Stimulated activated CD4-positive, alpha-beta T cell treated with anti-CD3 and anti-CD28 coated beads, Interleukin-1b, Interleukin-23, amount 100 ng/mL, for 4 hours (primary cell): Measurements from ENCODE around the gene MTHFD1L.

Source experiments
- DNase-seq, 2 donors: peaks; one replicate each; pipeline ENCODE4 v3.0.0-alpha.2; 2020; ENCODE audit warnings: low read depth in 2 of 2

The MTHFD1L gene

GRCh38 chr6:150898399-150899170 lies 33.1 kb downstream of the MTHFD1L start:
- no peak for DNase-seq

GRCh38 chr6:150899231-150899630 lies 33.7 kb downstream of the MTHFD1L start:
- DNase-seq = no peak

GRCh38 chr6:150900049-150900448 lies 34.5 kb downstream of the MTHFD1L start:
- no peak for DNase-seq

GRCh38 chr6:150902142-150902776 lies 36.8 kb downstream of the MTHFD1L start:
- DNase-seq = no peak

GRCh38 chr6:150905769-150906168 lies 40.3 kb downstream of the MTHFD1L start:
- DNase-seq = no peak

- DNase-seq = no peak
Measured at GRCh38 chr6:150906641-150907326, 41.3 kb downstream of the MTHFD1L start.

- no peak for DNase-seq
Measured at GRCh38 chr6:150907383-150907782, 41.9 kb downstream of the MTHFD1L start.

GRCh38 chr6:150908901-150909300 lies 43.4 kb downstream of the MTHFD1L start:
- DNase-seq = no peak

GRCh38 chr6:150910561-150910960 lies 45.1 kb downstream of the MTHFD1L start:
- DNase-seq = no peak

- no peak for DNase-seq
Measured at GRCh38 chr6:150914372-150914771, 48.9 kb downstream of the MTHFD1L start.

GRCh38 chr6:150915131-150915879 lies 49.8 kb downstream of the MTHFD1L start:
- no peak for DNase-seq

- DNase-seq = no peak
Measured at GRCh38 chr6:150915880-150916265, 50.4 kb downstream of the MTHFD1L start.

GRCh38 chr6:150919938-150920337 lies 54.4 kb downstream of the MTHFD1L start:
- no peak for DNase-seq

- no peak for DNase-seq
Measured at GRCh38 chr6:150922137-150922536, 56.6 kb downstream of the MTHFD1L start.

GRCh38 chr6:150924808-150925589 lies 59.5 kb downstream of the MTHFD1L start:
- no peak for DNase-seq

GRCh38 chr6:150925590-150925928 lies 60.1 kb downstream of the MTHFD1L start:
- no peak for DNase-seq

- DNase-seq = no peak
Measured at GRCh38 chr6:150925976-150926375, 60.5 kb downstream of the MTHFD1L start.

- no peak for DNase-seq
Measured at GRCh38 chr6:150928882-150929281, 63.4 kb downstream of the MTHFD1L start.

GRCh38 chr6:150929416-150929815 lies 63.9 kb downstream of the MTHFD1L start:
- DNase-seq = no peak

GRCh38 chr6:150930841-150931240 lies 65.3 kb downstream of the MTHFD1L start:
- DNase-seq = no peak

GRCh38 chr6:150931405-150931804 lies 65.9 kb downstream of the MTHFD1L start:
- DNase-seq = no peak
